GM06990 (cell line): ENCODE data around the gene PHAF1.

Experiments
- DNase-seq: peaks from one replicate; pipeline ENCODE4 v3.0.0-alpha.2; 2011; ENCODE audit not compliant: insufficient read length; ENCODE audit errors: extremely low read depth
- H3K27me3 ChIP-seq: replicated peaks from 2 replicates; pipeline ENCODE4 v1.6.0; 2011; ENCODE audit warnings: low read length; ENCODE audit not compliant: control insufficient read depth, insufficient read depth
- H3K36me3 ChIP-seq: 2 replicates; pipeline ENCODE4 v1.5.1; 2011; ENCODE audit warnings: low read length; ENCODE audit not compliant: control insufficient read depth, insufficient read depth
- H3K4me3 ChIP-seq: replicated peaks from 2 replicates; pipeline ENCODE4 v1.5.1; 2011; ENCODE audit warnings: low read depth, mild to moderate bottlenecking, control low read depth, low read length
- CTCF ChIP-seq: IDR thresholded peaks from 2 replicates; pipeline ENCODE4 v1.5.1; 2011; ENCODE audit warnings: low read length, control low read depth, mild to moderate bottlenecking, inconsistent platforms; ENCODE audit not compliant: insufficient read depth, poor library complexity, severe bottlenecking

PHAF1 gene

DNA sequence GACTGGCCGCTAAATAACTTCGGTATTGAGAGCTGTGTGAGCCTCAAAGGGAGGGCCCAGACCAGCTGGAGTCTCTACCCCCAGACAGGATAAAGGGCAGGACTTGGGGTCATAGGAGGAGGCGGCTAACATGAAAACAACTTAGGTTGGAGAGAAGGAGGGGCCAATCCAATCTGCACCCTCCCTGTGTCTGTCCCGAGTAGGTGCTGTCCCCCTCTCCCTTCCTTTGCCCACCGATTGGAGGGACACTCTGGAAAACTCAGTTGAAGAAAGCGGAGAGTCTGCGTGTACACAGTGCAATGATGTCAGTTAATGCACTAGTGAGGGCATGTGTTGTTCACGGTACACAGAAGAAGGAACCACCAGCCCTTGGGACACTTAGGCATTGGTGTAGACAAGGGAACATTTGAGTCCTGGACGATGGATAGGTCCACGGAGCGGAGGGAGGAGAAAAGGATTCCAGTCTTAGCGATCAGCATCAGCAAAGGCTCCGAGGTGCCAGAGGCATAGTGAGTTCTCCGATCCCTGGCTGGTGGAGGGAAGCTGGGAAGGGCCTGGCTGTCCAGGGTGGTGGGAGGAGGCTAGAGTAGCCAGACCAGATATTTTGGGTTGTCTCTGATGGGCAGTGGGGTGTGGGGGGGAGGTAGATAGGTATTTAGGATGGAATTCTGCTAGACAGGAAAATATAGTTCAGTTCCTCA lies 61.4 kb downstream of the PHAF1 start:
- H3K27me3 ChIP-seq = no peaks in the 10 kb centered on the region; the same call in 1 of the 2 replicates
- no peak for DNase-seq

GRCh38 chr16:67173323-67173722 lies 63.6 kb downstream of the PHAF1 start:
- no peak for DNase-seq
- H3K36me3 ChIP-seq = no peaks in the 10 kb centered on the region
- H3K27me3 ChIP-seq = no peaks in the 10 kb centered on the region
- H3K4me3 ChIP-seq = no peak overlapping the region
- no peak for TF ChIP-seq CTCF

More for the DNA sequence above, 61.4 kb downstream of the PHAF1 start:
- Histone ChIP-seq H3K4me3 (peak overlapping the region; percentile 61), H3K36me3 (no peaks in the 10 kb centered on the region)
- no peak for TF ChIP-seq CTCF

GRCh38 chr16:67173808-67174705 lies 64.3 kb downstream of the PHAF1 start:
- Histone ChIP-seq H3K36me3 (no peaks in the 10 kb centered on the region), H3K4me3 (peak overlapping the region; percentile 37), H3K27me3 (no peaks in the 10 kb centered on the region)
- DNase-seq = peak; percentile 80
- peak; percentile 28 for TF ChIP-seq CTCF

- DNase-seq = no peak
- no peaks in the 10 kb centered on the region for H3K27me3 ChIP-seq
- H3K36me3 ChIP-seq = no peaks in the 10 kb centered on the region; the same call in 1 of the 2 replicates
- H3K4me3 ChIP-seq = no peak overlapping the region; the same call in 1 of the 2 replicates
- no peak for TF ChIP-seq CTCF
Measured at GRCh38 chr16:67174706-67175231, 65.0 kb downstream of the PHAF1 start.

GRCh38 chr16:67176662-67177061 lies 66.9 kb downstream of the PHAF1 start:
- no peaks in the 10 kb centered on the region for H3K27me3 ChIP-seq
- TF ChIP-seq CTCF = no peak
- H3K36me3 ChIP-seq = no peaks in the 10 kb centered on the region; the same call in 1 of the 2 replicates
- no peak overlapping the region for H3K4me3 ChIP-seq
- DNase-seq = no peak
